ACHN (cell line): ENCODE data around the gene NOC2L.

ENCODE experiments used
- DNase-seq: peaks from one replicate; pipeline ENCODE4 v3.0.0-alpha.2; 2015
- in situ Hi-C: cut with HindIII; loops from 2 replicates; pipeline ENCODE4 v1.10.0; 2017; ENCODE audit warnings: low sequenced_read_pairs, low pct_ligation_motif_present, low pct_unique_long_range_greater_than_20kb

NOC2L gene

GRCh38 chr1:966135-966703, 7.2 kb upstream of the NOC2L start, which contains the start of gene PLEKHN1:
Gene PLEKHN1, plus strand, starts transcription at chr1:966482. Its CDS starts 50 bp downstream, at chr1:966532.
- DNase-seq = peak; percentile 75
- in situ Hi-C loops = no loop called here

GRCh38 chr1:965526-966134, 6.6 kb upstream of the NOC2L start:
- DNase-seq = no peak
- in situ Hi-C loops = no loop called here

GRCh38 chr1:964691-965525, 5.9 kb upstream of the NOC2L start:
- in situ Hi-C loops = no loop called here
- no peak for DNase-seq

- DNase-seq = no peak
- in situ Hi-C loops = no loop called here
Measured at GRCh38 chr1:963746-964525, 4.9 kb upstream of the NOC2L start.

- in situ Hi-C loops = no loop called here
- no peak for DNase-seq
Measured at GRCh38 chr1:963301-963651, 4.2 kb upstream of the NOC2L start.

GRCh38 chr1:962381-963300, 3.6 kb upstream of the NOC2L start:
- in situ Hi-C loops = no loop called here
- no peak for DNase-seq

GRCh38 chr1:961132-961669, 2.1 kb upstream of the NOC2L start:
- in situ Hi-C loops = no loop called here
- no peak for DNase-seq

GRCh38 chr1:960363-961131, 1.5 kb upstream of the NOC2L start, which contains the start of gene KLHL17:
Gene KLHL17, plus strand, starts transcription at chr1:960584. Its CDS starts 110 bp downstream, at chr1:960694.
- in situ Hi-C loops = no loop called here
- DNase-seq = peak; percentile 66

- in situ Hi-C loops = no loop called here
Measured at GRCh38 chr1:959731-960362, 791 bp upstream of the NOC2L start.

GRCh38 chr1:956636-957035, 2.4 kb downstream of the NOC2L start:
- in situ Hi-C loops = no loop called here
- DNase-seq = no peak

More at GRCh38 chr1:959731-960362, 791 bp upstream of the NOC2L start:
- no peak for DNase-seq

GRCh38 chr1:955474-955873, 3.6 kb downstream of the NOC2L start:
- no peak for DNase-seq
- in situ Hi-C loops = no loop called here

- in situ Hi-C loops = no loop called here
- DNase-seq = no peak
Measured at GRCh38 chr1:954927-955326, 4.1 kb downstream of the NOC2L start.

GRCh38 chr1:953524-954320, 5.3 kb downstream of the NOC2L start:
- in situ Hi-C loops = no loop called here
- no peak for DNase-seq

- no peak for DNase-seq
- in situ Hi-C loops = no loop called here
Measured at GRCh38 chr1:952603-953002, 6.5 kb downstream of the NOC2L start.

- DNase-seq = no peak
- in situ Hi-C loops = no loop called here
Measured at GRCh38 chr1:952201-952600, 6.9 kb downstream of the NOC2L start.

- in situ Hi-C loops = no loop called here
- DNase-seq = no peak
Measured at GRCh38 chr1:951364-951763, 7.7 kb downstream of the NOC2L start.
